Mesodermal cell (in vitro differentiated cells): ENCODE measurements around the gene CHL1.

Source experiments
- H3K27ac ChIP-seq: 2 replicates; pipeline ENCODE4 v1.7.0; 2013; ENCODE audit warnings: mild to moderate bottlenecking, low read depth, low read length, moderate library complexity; ENCODE audit not compliant: severe bottlenecking
- H3K36me3 ChIP-seq: 2 replicates; pipeline ENCODE4 v1.7.1; 2013; ENCODE audit warnings: mild to moderate bottlenecking, low read length, moderate library complexity; ENCODE audit not compliant: control insufficient read depth, insufficient read depth
- H3K4me1 ChIP-seq: one replicate; pipeline ENCODE4 v1.7.1; 2013; ENCODE audit warnings: mild to moderate bottlenecking, low read length; ENCODE audit not compliant: insufficient read depth, control insufficient read depth, poor library complexity, severe bottlenecking
- H3K4me3 ChIP-seq: 2 replicates; pipeline ENCODE4 v1.7.0; 2013; ENCODE audit warnings: low read length, control low read depth, mild to moderate bottlenecking; ENCODE audit not compliant: insufficient read depth, poor library complexity, severe bottlenecking; ENCODE audit errors: extremely low read depth
- H3K9me3 ChIP-seq: 2 replicates; pipeline ENCODE4 v1.7.1; 2013; ENCODE audit warnings: mild to moderate bottlenecking, low read length, moderate library complexity; ENCODE audit not compliant: control insufficient read depth
- WGBS, 2 experiments: methylation state at CpG; one replicate each; pipeline ENCODE4 v1.1.5; 2013; ENCODE audit warnings: missing lambda C conversion rate in 2 of 2; ENCODE audit not compliant: insufficient coverage in 2 of 2; 5-methylcytosine and 5-hydroxymethylcytosine counted together

The CHL1 gene

DNA sequence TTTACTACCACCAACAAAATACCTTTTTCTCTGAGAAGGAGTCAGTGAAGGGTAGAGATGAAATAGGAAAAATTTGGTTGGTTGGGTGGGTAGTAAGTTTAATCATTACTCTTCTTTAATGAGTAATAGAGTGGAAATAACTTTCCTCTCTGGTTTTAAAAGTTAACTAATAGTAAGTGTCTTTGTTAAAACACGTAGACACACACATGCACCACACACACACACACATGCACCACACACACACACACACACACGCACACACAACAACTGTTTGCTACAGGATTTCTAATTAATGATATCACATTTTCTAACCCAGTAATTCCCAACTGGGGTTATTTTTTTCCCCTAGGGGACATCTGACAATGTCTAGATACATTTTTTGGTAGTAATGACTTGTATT lies 84.1 kb downstream of the CHL1 start:
- no peaks in the 10 kb centered on the region for H3K4me1 ChIP-seq
- no CpG with 5 or more reads among the region's 2 CpGs for WGBS, 2 experiments
- peaks cover 13% of the 10 kb centered on the region for H3K9me3 ChIP-seq
- no peaks in the 10 kb centered on the region for H3K36me3 ChIP-seq
- H3K4me3 ChIP-seq: no peak overlapping the region
- no peak overlapping the region for H3K27ac ChIP-seq

DNA sequence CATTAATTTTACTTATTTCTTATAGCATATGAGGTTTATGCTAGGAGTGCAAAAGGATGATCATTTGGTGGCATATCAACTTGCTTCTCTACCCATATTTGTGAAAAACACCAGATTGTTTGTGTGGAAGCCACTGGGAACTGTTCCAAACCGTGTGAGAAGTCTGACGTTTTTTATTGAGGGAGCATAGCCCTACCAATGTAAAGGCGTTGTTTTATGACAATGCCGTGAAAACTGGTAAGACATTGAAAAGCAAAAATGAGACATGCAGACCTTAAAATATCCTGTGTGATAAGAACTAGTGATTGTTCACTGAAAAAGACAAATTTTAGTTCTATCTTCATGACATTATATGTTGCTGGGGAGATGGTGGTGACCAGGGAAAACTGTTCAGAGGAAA lies 87.8 kb downstream of the CHL1 start:
- no peak overlapping the region for H3K4me3 ChIP-seq
- WGBS, 2 experiments: 70 to 89% methylated on average over 3 to 4 of the region's 4 CpGs
- no peaks in the 10 kb centered on the region for H3K4me1 ChIP-seq
- no peaks in the 10 kb centered on the region for H3K36me3 ChIP-seq
- peaks cover 12% of the 10 kb centered on the region for H3K9me3 ChIP-seq
- H3K27ac ChIP-seq: no peak overlapping the region

DNA sequence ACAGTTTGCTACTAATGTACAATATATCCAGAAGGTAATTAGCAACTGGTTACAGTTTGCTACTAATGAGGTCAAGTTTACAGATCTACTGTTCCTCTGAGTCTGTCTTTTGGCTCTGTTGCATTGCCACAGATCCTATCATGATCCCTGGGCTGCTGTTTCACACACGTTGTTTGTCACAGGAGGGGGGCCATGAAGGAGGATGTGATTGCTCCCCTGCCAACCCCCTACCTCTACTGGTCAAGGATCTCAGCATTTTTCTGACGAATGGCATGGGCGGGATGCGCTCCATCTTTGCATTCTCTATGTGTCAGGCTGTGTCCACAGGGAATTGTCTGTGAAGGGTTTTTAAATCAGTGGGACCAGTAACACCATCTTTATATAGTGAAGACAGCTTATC lies 91.9 kb downstream of the CHL1 start:
- H3K9me3 ChIP-seq: peaks cover 10% of the 10 kb centered on the region
- WGBS, 2 experiments: 87% methylated on average over 3 of the region's 4 CpGs; no CpG with 5 or more reads in 1 of the 2 experiments
- H3K27ac ChIP-seq: no peak overlapping the region
- no peak overlapping the region for H3K4me3 ChIP-seq
- no peaks in the 10 kb centered on the region for H3K4me1 ChIP-seq
- H3K36me3 ChIP-seq: no peaks in the 10 kb centered on the region

DNA sequence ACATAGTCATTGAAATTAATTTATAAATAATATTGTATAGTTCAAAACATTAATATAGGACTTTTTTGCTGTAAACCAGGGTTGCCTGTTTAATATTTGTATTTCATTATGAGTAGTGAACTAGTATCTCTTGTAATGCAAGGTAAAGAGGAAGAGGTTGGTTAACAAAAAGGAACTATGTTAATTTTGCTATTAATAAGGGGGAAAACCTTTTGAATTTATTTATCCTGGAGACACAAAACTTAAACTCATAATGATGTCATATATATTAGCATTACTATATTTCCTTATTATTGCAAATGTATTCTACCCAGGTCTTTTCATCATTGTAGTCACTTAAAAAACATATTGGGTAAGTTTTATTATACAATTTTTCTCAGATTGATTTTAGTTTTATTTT lies 94.5 kb downstream of the CHL1 start:
- H3K4me1 ChIP-seq: no peaks in the 10 kb centered on the region
- H3K36me3 ChIP-seq: no peaks in the 10 kb centered on the region
- H3K4me3 ChIP-seq: no peak overlapping the region
- H3K9me3 ChIP-seq: peaks cover 16% of the 10 kb centered on the region
- no peak overlapping the region for H3K27ac ChIP-seq

DNA sequence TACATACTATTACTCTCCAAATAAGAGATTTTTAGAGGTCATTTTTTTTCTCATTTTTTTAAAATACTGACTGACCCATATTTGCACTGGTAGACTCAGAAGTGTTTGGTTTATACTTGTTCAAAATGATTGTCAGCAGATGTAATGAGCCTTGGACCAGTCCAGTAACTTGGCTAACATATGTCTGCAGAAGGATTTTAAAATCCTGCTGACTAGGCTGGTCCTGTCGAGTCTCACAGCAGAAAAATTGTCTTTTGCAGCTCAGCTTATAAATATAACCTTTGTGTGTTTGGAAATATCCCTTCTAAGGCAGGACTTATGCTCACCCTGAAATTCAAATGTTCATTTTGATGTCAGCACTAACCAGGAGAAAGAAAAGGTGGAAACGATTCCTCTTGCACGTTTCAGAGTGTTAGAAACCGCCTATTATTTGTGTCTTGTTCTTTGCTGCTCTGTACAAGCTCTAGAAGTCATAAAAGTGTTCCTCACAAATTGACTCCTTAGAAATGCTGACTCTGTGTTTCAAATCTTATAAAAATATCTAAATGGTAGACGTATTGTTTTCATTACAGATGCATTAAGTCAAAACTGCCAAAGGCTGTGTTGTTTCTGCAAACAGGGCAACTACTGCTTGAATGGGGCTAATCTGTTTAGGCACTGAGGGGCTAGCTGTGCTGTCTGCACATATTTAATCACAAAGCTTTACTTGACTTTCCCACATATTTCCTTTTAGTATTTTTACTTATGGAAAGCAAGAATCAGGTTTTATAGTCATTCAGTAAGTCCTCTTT lies 95.3 kb downstream of the CHL1 start:
- H3K9me3 ChIP-seq: peaks cover 17% of the 10 kb centered on the region
- H3K27ac ChIP-seq: no peak overlapping the region
- no peak overlapping the region for H3K4me3 ChIP-seq
- no peaks in the 10 kb centered on the region for H3K4me1 ChIP-seq
- WGBS, 2 experiments: 0 to 50% methylated on average over 1 to 2 of the region's 5 CpGs
- no peaks in the 10 kb centered on the region for H3K36me3 ChIP-seq

DNA sequence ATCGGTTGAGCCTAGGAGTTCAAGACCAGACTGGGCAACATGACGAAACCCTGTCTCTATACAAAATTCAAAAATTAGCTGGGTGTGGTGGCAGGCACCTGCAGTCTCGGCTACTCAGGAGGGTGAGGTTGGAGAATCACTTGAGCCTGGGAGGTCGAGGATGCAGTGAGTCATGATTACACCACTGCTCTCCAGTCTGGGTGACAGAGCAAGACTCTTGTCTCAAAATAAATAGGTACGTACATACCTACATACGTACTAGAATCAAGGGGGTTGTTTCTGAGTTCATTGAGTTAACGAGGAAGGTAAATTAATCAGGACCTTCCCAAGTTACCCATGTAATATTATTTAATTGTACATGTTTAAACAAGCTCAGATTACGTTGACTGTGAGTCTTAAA lies 97.5 kb downstream of the CHL1 start:
- Histone ChIP-seq H3K27ac (no peak overlapping the region), H3K4me1 (no peaks in the 10 kb centered on the region), H3K4me3 (no peak overlapping the region), H3K9me3 (peaks cover 25% of the 10 kb centered on the region), H3K36me3 (no peaks in the 10 kb centered on the region)
- 52 to 60% methylated on average over 2 to 3 of the region's 8 CpGs for WGBS, 2 experiments

DNA sequence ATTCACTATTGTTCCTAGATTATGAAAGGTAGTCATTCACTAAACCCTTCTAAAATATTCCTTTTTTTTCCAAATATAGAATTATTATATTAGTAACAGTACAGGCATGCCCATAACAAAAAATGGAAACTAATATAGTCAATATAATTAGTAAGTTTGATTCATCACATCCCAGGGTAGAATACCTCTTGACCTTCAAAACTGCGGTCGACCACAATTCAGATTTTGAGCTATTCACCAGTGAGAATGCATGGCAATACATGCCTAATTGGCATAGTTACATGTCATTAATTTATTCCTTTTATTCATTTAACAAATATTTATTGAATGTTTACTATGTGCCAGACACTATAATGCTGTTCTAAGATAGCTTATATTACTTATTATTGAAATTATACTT lies 98.0 kb downstream of the CHL1 start:
- no CpG with 5 or more reads among the region's 2 CpGs for WGBS, 2 experiments
- Histone ChIP-seq H3K27ac (no peak overlapping the region), H3K9me3 (peaks cover 30% of the 10 kb centered on the region), H3K36me3 (no peaks in the 10 kb centered on the region), H3K4me3 (no peak overlapping the region), H3K4me1 (no peaks in the 10 kb centered on the region)

DNA sequence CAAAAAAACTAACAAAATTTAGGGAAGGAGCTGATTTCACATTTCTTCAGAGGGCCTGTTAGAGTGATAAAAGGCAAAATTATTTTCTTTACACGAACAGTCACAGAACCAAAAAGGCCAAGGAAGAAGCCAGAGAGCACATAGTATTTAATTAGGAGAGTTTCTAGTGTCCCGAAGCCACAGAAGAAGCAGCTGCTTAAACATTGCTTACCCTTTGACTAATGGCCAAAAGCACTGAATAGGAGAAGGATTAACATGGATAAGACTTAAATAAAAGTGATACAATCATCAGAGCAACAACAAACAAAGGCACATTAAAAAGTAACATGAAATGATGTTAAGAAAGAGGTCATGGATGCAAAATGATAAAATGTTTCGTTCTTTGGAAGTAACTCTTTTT lies 98.6 kb downstream of the CHL1 start:
- Histone ChIP-seq H3K4me1 (no peaks in the 10 kb centered on the region), H3K4me3 (no peak overlapping the region), H3K9me3 (peaks cover 35% of the 10 kb centered on the region), H3K36me3 (no peaks in the 10 kb centered on the region), H3K27ac (no peak overlapping the region)
- 83% methylated on average over 1 of the region's 3 CpGs; no CpG with 5 or more reads in 1 of the 2 experiments for WGBS, 2 experiments

DNA sequence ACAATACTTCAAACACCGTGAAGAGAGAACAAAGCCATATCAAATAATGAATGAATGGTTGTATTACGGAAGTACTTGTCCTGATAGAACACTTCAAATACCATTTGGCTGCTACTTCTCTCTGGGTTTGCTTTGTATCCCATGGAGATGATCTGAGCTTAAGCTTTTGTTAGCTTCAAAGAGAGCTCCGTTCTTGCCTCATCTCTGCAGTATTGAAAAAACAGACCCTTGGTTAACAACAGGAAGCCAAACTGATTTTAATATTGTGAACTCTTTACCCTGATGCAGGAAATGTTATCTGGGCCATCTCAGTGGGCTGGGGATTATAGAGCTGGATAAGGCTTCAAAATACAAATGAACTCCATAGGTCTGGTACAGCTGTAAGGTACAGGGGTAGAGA lies 101.0 kb downstream of the CHL1 start:
- WGBS, 2 experiments: 63% methylated on average over 1 of the region's 3 CpGs; no CpG with 5 or more reads in 1 of the 2 experiments
- H3K36me3 ChIP-seq: no peaks in the 10 kb centered on the region
- H3K4me3 ChIP-seq: no peak overlapping the region
- no peak overlapping the region for H3K27ac ChIP-seq
- no peaks in the 10 kb centered on the region for H3K4me1 ChIP-seq
- peaks cover 43% of the 10 kb centered on the region for H3K9me3 ChIP-seq

DNA sequence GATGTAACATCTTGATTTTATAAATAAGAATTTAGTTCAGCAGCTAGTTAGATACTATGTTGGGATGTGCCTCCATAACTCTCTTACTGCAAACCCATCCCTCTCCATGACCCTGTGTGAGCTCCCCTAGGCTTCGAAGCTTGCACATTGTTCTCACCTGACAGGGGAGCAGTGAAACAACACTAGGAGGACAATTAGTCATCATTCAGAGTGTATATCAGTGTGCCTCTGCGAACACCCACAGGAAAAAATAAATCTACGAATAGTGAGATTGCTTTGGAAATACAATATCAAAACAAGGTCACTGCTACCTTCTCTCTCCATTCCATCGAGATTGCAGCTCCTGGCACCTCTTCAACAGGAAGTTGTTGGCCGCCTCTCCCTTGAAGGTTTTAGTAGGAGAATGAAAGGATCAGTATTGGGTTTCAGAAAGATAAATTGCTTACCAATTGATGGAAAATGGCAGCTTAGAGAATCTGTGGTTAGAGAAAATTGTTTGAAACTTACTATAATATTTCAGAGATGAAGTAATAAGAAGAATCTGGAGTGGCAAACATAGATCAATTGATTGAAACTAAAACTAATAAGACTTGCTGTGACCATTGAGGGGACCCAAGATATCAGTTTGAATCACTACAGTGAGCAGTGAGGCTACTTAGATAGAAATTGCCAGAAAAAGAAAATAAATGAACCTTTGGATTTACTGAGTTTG lies 103.2 kb downstream of the CHL1 start:
- Histone ChIP-seq H3K27ac (no peak overlapping the region), H3K4me3 (no peak overlapping the region), H3K36me3 (no peaks in the 10 kb centered on the region), H3K4me1 (no peaks in the 10 kb centered on the region), H3K9me3 (peaks cover 37% of the 10 kb centered on the region)
- 20% methylated on average over 1 of the region's 5 CpGs; no CpG with 5 or more reads in 1 of the 2 experiments for WGBS, 2 experiments

DNA sequence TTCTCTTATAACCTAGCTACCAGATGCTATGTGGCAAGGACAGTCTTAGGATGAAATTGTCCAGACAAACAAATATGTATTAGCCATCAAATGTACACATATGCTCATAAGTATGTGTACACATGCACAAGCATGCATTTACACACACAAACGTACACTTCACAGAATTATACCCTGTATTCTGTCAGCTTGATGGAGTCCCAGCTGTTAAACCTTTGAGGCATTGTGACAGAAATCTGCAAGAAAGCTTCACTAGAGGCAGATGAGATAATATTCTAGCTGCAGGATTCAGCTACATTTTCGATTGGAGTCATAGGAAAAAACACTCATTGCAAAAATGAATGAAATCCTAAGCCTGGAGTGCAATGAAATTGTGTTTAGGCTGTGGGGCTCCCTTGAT lies 110.6 kb downstream of the CHL1 start:
- 33 to 48% methylated on average over 1 to 2 of the region's 2 CpGs for WGBS, 2 experiments
- Histone ChIP-seq H3K27ac (no peak overlapping the region), H3K4me3 (no peak overlapping the region)

More for the DNA sequence above, 110.6 kb downstream of the CHL1 start:
- peaks cover 8% of the 10 kb centered on the region for H3K9me3 ChIP-seq
- no peaks in the 10 kb centered on the region for H3K36me3 ChIP-seq
- H3K4me1 ChIP-seq: no peaks in the 10 kb centered on the region
